ENCODE data around the gene VIPR2.

VIPR2 gene

GRCh38 chr7:159119026-159119741, 25.5 kb downstream of the VIPR2 start:
- no peak for DNase-seq

GRCh38 chr7:159118623-159119022, 26.0 kb downstream of the VIPR2 start:
- DNase-seq = no peak

GRCh38 chr7:159118197-159118595, 26.5 kb downstream of the VIPR2 start:
- no peak for DNase-seq

- no peak for DNase-seq
Observed at GRCh38 chr7:159117366-159118196, 27.1 kb downstream of the VIPR2 start.

GRCh38 chr7:159116581-159117339, 27.9 kb downstream of the VIPR2 start:
- no peak for DNase-seq

GRCh38 chr7:159115601-159116501, 28.8 kb downstream of the VIPR2 start:
- no peak for DNase-seq

GRCh38 chr7:159114981-159115380, 29.7 kb downstream of the VIPR2 start:
- DNase-seq = no peak

- no peak for DNase-seq
Observed at GRCh38 chr7:159114096-159114495, 30.6 kb downstream of the VIPR2 start.

- DNase-seq = no peak
Observed at GRCh38 chr7:159113056-159113455, 31.6 kb downstream of the VIPR2 start.

GRCh38 chr7:159112136-159113011, 32.3 kb downstream of the VIPR2 start:
- no peak for DNase-seq

GRCh38 chr7:159109653-159110035, 35.0 kb downstream of the VIPR2 start:
- DNase-seq = no peak

GRCh38 chr7:159108941-159109652, 35.6 kb downstream of the VIPR2 start:
- no peak for DNase-seq

GRCh38 chr7:159108491-159108890, 36.2 kb downstream of the VIPR2 start:
- DNase-seq = no peak

- no peak for DNase-seq
Observed at GRCh38 chr7:159107161-159107892, 37.3 kb downstream of the VIPR2 start.

- no peak for DNase-seq
Observed at GRCh38 chr7:159105832-159106811, 38.5 kb downstream of the VIPR2 start.

GRCh38 chr7:159105066-159105780, 39.4 kb downstream of the VIPR2 start:
- DNase-seq = no peak

GRCh38 chr7:159104188-159104920, 40.3 kb downstream of the VIPR2 start:
- DNase-seq = no peak
